Stimulated activated CD4-positive, alpha-beta T cell treated with anti-CD3 and anti-CD28 coated beads, Interleukin-1b, Interleukin-23, amount 100 ng/mL, for 4 hours (primary cell): ENCODE data around the gene ASB13.

ENCODE experiments used
- DNase-seq, 2 donors: peaks; one replicate each; pipeline ENCODE4 v3.0.0-alpha.2; 2020; ENCODE audit warnings: low read depth in 2 of 2

ASB13 gene

DNA sequence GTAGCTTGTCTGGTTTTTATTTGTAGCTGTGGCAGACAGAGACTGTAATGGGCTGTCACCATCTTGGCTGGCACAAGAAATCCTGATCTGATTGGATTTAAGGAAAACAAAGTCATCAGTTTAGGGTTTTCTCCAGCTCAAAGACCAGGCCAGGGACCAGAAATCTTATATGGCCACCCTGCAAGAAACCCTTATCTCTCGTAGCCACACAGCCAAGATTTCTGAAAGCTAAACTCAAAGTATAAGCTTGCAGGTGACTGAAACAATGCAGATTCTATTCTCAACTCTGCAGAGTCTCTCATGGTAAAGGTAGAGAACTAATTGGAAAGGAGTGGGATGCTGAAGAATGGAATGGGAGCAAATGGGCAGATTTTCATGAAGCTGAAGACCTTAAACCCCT is 3.2 kb upstream of the ASB13 start:
- DNase-seq: no peak

- DNase-seq: no peak
Measured at GRCh38 chr10:5668429-5668828, 2.0 kb upstream of the ASB13 start.

DNA sequence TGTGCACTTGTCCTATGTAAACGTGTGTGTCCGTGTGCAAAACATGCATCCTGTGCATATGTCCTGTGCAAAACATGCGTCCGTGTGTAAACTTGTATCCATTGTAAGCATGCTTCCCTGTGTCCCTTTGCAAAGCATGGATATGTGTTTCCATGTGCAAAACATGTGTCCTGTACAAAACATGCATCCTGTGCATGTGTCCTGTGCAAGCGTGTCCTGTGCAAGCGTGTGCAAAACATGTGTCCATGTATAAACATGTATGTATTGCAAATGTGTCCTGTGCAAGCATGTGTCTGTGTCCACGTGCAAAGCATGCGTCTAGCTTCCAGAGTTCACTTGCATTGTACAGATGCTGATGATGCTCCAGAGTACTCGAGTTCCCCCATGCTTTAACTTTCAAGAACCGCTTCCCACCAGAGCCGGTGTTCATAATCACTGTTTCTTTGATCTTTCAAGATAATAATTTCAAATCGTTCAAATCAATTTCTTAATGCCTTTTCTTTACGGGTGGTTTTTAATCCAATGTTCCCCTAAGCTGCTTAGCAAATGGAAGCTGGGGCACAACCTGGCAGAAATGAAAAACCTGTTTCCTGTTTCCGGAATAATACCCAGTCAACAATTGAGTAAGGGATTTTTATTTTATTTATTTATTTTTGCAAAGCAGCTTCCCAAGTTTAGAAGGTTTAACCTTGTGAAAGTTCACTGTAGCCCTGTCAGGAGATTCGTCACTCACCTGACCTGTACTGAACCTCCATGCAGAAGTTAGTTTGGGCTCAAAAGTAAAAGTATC is 641 bp upstream of the ASB13 start:
- no peak for DNase-seq

DNA sequence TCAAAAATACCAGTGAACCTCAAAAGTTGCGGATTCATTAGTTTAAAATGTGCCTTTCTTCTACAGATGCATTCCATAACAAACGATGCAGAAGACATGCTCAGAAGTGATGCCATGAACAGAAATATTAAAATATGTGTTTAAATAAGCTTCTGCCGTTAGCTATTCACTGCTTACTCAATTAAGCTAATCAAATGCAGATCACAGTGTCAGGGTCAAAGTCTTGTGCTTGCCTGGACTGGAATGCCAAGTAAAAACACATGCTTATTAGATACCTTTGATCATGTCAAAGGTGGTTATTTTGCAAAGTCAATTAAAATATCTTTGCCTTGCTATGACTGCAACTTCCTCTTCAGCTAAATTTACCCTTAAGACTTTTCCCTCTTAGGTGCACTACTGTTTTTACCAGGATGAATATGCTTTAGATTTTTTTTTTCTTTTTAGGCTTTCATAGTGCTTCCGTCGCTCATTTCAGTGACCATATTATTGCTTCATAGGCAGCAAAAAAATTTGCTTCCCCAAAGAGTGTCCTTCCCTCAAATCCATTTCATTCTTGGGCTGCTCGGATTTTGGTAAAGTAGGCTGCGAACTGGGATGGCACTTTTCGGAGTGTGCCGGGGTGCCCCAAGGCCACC is 905 bp downstream of the ASB13 start:
- DNase-seq: no peak

- no peak for DNase-seq
Measured at GRCh38 chr10:5663692-5664427, 2.5 kb downstream of the ASB13 start.

- DNase-seq: no peak
Measured at GRCh38 chr10:5662708-5663579, 3.5 kb downstream of the ASB13 start.

- DNase-seq: no peak
Measured at GRCh38 chr10:5661043-5661442, 5.4 kb downstream of the ASB13 start.

DNA sequence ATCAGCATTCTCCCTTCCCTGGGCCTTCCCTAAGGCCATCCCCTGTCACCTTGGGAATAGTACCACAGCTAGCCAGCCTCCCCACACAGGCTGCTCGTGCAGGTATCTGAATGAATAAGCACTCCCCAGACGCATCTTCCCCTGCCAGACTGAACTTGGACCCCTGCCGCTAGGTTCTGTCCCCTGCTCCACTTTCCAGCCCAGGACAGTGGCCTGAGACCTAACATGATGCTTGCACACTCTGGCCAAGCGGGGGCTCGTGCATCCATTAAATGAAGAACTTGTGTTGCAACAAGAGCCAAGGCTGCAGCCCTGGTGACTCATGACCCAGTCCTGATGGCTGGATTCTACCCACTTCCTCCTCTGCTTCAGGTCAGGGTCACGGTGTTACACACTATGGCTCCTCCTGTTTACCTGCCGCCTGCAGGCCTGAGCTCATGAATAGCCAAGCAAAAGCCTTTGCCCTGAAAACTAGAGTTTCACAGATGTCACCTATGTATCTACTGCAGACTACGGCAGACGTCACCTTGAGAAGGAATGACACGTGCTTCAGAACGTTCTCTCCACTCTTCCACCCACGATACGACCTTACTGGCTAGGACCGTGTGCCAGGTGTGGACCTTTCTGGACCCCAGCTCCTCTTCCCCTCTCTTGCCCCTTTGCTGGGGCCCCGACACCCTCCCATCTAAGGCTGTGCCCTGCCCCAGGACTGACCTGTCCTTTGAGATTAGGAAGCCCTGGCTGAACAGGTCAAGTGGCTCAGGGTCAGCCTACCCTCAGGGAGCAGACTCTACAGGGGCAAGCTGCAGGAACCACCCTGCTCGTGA is 6.5 kb downstream of the ASB13 start:
- no peak for DNase-seq

GRCh38 chr10:5658871-5659618 is 7.3 kb downstream of the ASB13 start:
- DNase-seq: no peak

DNA sequence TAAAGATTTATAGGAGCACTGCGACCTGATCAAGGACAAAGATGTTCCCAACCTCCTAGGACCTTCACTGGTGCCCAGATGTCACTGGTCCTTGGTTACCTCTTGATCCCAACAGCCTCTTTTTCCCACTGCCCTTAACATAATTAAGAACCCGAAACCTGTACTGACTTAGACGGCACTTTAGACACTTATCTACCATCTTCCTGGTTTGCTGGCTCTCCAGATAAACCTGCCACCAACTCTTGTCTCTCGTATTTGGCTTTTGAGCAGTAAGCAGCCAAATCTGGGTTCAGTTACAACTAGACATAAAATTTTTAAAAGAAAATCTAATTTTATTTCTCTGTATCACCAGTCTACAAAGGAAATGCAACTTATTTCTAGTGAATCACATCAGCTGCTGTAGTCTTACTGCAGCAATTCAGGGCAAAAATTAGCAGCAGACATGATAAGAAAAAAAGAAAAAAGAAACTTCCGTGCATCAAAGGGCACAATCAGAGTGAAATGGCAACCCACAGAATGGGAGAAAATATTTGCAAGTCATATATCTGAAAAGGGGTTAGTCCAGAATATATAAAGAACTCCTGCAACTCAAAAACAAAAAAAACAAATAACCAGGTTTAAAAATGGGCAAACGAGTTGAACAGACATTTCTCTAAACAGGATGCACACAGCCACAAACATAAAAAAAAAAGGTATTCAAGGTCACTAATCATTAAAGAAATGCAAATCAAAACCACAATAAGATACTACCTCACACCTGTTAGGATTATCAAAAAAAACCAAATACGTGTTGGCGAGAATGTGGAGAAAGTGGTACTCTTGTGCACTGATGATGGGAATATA is 9.4 kb downstream of the ASB13 start:
- no peak for DNase-seq

- DNase-seq: no peak
Measured at GRCh38 chr10:5655121-5655520, 11.3 kb downstream of the ASB13 start.

DNA sequence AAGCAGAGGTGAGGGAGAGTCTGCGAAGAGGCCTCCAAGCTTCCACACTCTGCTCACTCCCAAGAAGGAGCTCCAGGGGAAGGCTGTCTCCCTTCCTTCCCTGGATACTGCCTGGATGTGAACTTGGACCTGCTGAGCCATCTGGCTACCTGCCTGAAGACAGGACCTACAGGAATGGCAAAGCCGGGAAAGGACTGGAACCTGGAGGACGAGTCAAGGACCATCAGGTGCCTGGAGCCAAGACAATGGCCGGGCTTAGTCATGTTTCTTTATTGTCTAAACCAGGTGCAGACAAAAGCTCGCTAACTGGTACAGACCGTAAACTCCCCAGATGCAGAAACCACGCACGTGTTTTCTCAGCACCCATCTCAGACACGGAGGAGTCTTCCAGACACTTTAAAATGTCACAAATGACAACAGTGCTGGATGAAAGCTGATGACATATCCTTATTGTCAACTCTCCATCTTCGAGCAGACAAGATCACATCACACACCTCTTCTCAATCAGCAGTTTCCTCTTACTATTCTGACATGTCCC is 12.1 kb downstream of the ASB13 start:
- DNase-seq: no peak

DNA sequence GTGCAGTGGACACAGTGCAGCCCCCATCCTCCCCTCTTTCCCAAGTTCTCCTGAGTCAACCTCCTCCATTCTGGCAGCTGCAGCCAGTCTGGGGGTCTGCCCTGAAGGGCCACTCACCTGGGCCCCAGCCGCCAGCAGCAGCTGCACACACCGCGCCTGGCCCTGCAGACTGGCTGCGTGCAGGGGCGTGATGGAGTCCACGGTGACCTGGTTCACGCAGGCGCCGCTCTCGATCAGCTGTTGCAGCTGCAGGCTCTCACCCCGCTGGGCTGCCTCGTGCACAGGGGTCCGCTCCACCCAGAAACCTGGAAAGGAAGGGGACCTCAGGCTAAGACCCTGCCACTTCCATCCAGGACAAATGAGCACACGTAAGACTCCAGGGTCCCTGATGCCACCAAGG is 13.6 kb downstream of the ASB13 start:
- no peak for DNase-seq

DNA sequence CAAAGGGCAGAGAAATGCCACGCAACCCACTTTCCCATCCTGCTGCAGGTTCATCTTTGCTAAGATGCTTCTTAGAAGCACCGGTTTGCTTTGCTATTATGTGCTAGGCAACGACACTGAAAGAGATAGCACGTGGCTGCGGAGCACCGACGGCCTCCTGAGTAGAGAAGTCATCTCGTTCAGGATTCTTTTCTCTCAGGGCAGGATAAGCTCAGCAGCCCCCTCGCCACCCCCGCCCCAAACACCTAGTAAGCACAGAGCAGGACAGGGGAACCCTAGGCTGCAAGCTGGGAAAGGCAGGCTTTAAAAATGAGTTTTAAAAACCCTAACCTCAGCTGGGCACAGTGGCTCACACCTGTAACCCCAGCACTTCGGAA is 15.0 kb downstream of the ASB13 start:
- no peak for DNase-seq

DNA sequence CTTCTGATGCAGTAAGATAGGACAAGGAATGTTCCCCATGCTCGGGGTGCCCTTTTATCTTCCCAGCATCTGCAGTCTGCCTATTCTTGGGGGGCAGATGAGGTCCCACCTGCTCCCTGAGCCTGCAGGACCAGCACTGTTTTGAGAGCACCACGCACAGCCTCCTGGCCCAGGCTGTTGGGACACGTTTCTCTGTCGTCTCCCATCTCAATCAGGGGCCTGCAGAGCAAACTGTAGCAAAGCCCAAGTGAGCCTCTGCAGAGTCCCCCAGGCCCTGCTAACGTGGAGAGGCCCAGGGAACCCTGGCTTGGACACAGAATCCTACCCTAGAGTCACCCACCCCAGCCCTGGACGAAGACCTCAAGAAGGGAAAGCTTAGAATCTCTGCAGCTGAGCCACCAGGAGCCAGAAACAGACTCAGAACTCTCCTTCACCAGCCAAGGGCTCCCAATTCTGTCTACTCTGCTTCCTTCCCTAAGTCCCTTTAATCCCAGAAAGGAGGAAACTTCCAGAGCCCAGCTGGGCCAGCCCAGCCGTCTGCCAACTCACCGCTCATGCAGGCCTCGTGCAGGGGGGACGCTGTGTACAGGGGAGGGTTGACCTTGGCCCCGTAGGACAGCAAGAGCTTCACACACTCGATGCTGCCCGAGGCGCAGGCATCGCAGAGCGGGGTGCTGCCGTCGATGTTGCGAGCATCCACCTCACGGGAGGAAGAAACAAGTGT is 15.6 kb downstream of the ASB13 start:
- no peak for DNase-seq

- no peak for DNase-seq
Measured at GRCh38 chr10:5649746-5650145, 16.6 kb downstream of the ASB13 start.

DNA sequence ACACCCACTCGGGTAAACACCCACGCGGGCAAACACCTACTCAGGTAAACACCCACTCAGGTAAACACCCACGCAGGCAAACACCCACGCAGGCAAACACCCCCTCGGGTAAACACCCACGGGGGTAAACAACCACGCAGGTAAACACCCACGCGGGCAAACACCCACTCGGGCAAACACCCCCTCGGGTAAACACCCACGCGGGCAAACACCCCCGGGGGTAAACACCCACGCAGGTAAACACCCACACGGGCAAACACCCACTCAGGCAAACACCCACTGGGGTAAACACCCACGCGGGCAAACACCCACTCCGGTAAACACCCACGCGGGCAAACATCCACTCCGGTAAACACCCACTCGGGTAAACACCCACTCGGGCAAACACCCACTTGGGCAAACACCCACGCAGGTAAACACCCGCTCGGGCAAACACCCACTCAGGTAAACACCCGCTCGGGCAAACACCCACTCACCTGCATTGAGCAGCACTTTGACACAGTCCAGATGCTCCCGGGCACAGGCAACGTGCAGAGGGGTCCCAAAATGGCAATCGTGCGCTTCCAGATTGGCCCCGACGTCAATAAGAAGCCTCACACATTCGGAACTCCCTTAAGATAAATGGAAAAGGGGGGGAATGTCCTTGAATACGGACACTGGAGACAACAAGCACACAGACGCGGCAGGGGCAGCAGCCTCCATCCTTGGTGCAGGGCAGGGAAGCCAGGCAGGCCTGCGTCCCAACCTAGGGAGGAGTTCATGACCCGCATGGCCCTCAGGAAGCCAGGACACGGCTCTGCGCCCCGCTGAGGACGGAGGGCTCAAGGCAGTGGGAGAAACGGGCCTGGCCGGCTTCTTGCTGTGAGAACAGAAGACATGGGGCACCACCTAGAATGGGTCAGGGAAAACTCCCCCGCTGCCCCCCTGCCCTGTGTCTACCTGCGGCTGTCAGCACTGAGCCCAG is 17.6 kb downstream of the ASB13 start:
- DNase-seq: no peak
